HEK293T (cell line): ENCODE measurements around the gene LAMC2.

Source experiments
- BHLHE40 ChIP-seq: fragments of 450-650 bp; IDR thresholded peaks from 2 replicates; pipeline ENCODE4 v1.6.1; 2016; ENCODE audit warnings: mild to moderate bottlenecking, moderate library complexity, borderline replicate concordance
- CTBP1 ChIP-seq: fragments of 450-650 bp; IDR thresholded peaks from 2 replicates; pipeline ENCODE4 v1.6.1; 2016; ENCODE audit warnings: borderline replicate concordance
- ELF4 ChIP-seq: fragments of 450-650 bp; IDR thresholded peaks from 2 replicates; pipeline ENCODE4 v1.6.1; 2017; ENCODE audit warnings: antibody characterized with exemption
- FOXA1 ChIP-seq: fragments of 450-650 bp; IDR thresholded peaks from 2 replicates; pipeline ENCODE4 v1.6.1; 2016; ENCODE audit warnings: mild to moderate bottlenecking
- FOXK2 ChIP-seq: fragments of 450-650 bp; IDR thresholded peaks from 2 replicates; pipeline ENCODE4 v1.6.1; 2016; ENCODE audit warnings: mild to moderate bottlenecking
- FOXM1 ChIP-seq: fragments of 450-650 bp; IDR thresholded peaks from 2 replicates; pipeline ENCODE4 v1.6.1; 2017; ENCODE audit warnings: mild to moderate bottlenecking, borderline replicate concordance
- HDGF ChIP-seq: fragments of 450-650 bp; IDR thresholded peaks from 2 replicates; pipeline ENCODE4 v1.6.1; 2017; ENCODE audit warnings: antibody characterized with exemption, borderline replicate concordance
- L3MBTL2 ChIP-seq: fragments of 450-650 bp; conservative IDR thresholded peaks from 2 replicates; pipeline ENCODE4 v1.6.1; 2016; ENCODE audit warnings: mild to moderate bottlenecking
- NFRKB ChIP-seq: fragments of 450-650 bp; IDR thresholded peaks from 2 replicates; pipeline ENCODE4 v1.6.1; 2016; ENCODE audit warnings: mild to moderate bottlenecking, moderate library complexity
- SP1 ChIP-seq: fragments of 450-650 bp; IDR thresholded peaks from 2 replicates; pipeline ENCODE4 v1.6.1; 2017
- SUZ12 ChIP-seq: fragments of 450-650 bp; IDR thresholded peaks from 2 replicates; pipeline ENCODE4 v1.6.1; 2016; ENCODE audit warnings: mild to moderate bottlenecking
- TARDBP ChIP-seq: fragments of 450-650 bp; IDR thresholded peaks from 2 replicates; pipeline ENCODE4 v1.6.1; 2016
- ZNF384 ChIP-seq: fragments of 450-650 bp; IDR thresholded peaks from 2 replicates; pipeline ENCODE4 v1.6.1; 2016

DNA sequence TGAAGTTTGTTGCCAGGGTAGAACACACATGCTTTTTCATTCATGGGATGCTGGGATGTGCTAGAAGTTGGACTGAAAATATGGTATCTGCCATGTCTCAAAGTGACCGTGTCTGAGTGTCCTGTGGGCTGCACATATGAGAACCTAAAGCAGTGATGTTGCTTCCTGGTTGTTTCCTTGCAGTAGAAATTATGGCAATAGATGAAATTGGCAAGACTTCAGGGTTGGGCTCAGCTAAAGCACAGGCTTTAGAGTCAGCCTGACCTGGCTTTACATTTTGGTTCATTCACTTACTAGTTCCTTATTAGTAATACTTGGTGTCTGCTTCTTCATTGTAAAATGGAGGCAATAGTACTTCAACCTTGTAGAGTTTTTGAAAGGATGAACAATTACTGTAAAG lies 2.2 kb downstream of the LAMC2 start:
- no peak for TF ChIP-seq HDGF
- TF ChIP-seq ELF4: no peak
- TF ChIP-seq L3MBTL2: no peak
- no peak for TF ChIP-seq NFRKB
- TF ChIP-seq SP1: no peak
- no peak for TF ChIP-seq CTBP1
- TF ChIP-seq FOXA1: no peak
- TF ChIP-seq ZNF384: no peak
- TF ChIP-seq SUZ12: no peak
- no peak for TF ChIP-seq TARDBP
- no peak for TF ChIP-seq FOXM1
- no peak for TF ChIP-seq BHLHE40
- TF ChIP-seq FOXK2: no peak
